GM19099 (cell line): ENCODE measurements around the gene UCKL1.

Experiments used
- POLR2A ChIP-seq: IDR thresholded peaks from 3 replicates; pipeline ENCODE4 v1.6.1; 2011; ENCODE audit warnings: low read depth; ENCODE audit not compliant: insufficient read length; ENCODE audit errors: extremely low read depth

The UCKL1 gene

DNA sequence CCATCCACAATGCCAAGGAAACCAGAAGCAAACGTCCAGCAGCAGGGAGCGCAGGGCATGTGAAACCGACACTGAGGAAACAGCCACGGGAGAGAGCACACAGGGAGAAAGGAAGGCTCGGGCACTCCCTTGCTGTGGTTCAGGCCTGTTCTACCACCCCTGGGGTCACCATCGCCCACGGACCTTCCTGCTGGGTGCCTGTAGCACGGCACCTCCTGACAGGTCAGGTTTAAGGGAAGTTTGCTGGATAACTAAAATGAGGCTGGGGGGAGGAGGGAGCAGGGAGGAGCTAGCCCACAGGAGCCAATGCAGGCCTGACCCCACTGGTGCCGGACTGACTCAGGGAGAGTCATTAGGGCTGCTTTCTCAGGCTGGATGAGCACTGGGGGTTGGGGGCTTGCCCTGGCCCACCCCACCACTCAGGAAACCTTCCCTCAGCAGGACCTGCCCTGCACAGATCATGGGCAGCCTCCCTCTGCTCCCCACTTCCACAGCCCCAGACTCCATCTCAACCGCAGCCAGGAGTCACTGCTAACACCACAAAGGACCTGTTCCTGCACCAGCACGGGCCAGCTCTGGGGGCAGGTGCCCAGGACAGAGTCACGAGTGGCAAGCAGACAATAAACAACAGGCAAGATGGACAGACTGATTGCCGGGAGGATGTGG lies 2.3 kb downstream of the UCKL1 start:
- TF ChIP-seq POLR2A: no peak

DNA sequence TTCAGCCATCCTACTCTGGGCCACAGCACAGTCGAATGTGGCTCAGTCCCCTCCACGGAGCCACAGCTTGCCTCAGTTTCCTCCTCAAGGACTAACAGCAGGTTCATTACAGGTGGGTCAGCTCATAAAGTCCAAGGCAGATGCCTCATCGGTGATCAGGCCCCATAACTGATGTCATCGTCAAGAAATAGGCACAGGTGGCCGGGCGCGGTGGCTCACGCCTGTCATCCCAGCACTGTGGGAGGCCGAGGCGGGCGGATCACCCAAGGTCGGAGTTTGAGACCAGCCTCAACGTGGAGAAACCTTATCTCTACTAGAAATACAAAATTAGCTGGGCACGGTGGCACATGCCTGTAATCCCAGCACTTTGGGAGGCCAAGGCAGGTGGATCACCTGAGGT lies 3.4 kb downstream of the UCKL1 start:
- TF ChIP-seq POLR2A: no peak

- TF ChIP-seq POLR2A: no peak
Measured at GRCh38 chr20:63952210-63952535, 4.0 kb downstream of the UCKL1 start.

- TF ChIP-seq POLR2A: no peak
Measured at GRCh38 chr20:63951398-63952209, 4.6 kb downstream of the UCKL1 start.

- no peak for TF ChIP-seq POLR2A
Measured at GRCh38 chr20:63950701-63951397, 5.4 kb downstream of the UCKL1 start.

GRCh38 chr20:63947638-63948456 lies 8.4 kb downstream of the UCKL1 start:
- TF ChIP-seq POLR2A: no peak

DNA sequence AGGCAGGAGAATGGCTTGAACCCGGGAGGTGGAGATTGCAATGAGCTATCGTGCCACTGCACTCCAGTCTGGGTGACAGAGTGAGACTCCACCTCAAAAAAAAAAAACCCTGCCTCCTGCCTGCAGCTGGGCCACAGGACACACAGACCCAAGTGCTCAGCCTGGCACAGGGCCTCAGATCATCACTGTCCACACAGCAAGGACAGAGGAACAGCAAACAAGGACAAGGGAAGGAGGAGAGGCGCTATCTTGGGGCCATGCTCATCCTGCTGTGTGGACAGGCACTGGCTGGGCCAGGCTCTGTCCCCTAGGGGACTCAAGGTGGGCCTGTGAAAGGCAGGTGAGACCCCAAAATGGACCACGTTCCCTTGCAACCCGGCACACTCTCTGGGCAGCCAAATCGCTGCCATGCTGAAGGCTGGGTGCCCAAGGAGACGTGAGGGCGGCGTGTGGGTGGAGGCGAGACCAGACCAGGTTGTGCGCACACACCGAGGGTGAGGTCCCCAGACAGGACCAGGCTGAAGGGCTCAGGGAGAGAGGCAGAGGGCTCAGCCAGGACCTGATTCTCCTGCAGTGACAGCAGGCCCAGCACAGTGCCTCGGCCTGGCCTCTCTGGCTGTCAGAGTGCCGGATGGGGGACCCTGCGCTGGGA lies 9.1 kb downstream of the UCKL1 start:
- no peak for TF ChIP-seq POLR2A

DNA sequence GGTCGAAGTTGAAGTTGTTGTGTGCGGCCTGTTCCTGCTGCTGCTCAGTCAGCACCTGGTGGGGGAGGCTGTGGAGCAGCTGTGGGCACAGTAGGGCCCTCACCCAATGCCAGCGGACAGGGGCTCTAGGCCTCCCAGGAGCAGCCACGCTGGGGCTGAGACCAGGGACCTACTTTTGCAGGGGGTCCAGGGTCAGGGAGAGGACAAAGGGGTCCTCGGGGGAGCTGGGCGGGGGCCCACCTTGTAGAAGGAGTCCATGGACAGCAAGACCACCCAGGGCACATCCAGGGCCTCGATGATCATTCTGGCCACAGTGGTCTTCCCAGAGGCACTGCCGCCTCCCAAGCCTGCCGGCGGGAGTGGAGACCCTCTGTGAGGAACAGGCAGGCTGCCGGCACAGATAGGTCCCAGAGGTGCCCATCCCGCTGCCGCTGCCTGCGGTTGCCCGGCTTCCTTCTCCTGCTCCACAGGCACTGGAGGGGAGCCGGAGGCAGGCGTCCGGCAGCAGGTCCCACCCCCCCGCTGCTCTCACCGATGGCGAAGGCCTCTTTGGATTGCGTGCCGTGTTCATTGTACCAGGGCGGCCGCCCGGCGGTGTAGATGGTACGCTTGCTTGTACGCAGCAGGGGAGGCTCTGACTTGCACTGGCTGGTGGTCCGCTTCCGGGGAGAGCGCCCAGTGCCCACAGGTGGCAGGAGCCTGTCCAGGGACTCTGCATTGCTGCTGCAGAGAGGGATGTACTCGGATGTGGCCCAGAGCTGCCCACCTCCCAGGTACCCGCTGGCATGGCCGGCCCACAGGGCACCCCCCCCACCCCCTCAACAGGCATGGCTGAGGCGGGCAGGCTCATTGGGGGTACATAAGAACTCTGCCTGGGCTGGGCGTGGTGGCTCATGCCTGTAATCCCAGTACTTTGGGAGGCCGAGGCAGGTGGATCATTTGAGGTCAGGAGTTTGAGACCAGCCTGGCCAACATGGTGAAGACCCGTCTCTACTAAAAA lies 10.0 kb downstream of the UCKL1 start:
- no peak for TF ChIP-seq POLR2A

- no peak for TF ChIP-seq POLR2A
Measured at GRCh38 chr20:63945031-63945658, 11.1 kb downstream of the UCKL1 start.

- TF ChIP-seq POLR2A: no peak
Measured at GRCh38 chr20:63944078-63944941, 11.9 kb downstream of the UCKL1 start.

DNA sequence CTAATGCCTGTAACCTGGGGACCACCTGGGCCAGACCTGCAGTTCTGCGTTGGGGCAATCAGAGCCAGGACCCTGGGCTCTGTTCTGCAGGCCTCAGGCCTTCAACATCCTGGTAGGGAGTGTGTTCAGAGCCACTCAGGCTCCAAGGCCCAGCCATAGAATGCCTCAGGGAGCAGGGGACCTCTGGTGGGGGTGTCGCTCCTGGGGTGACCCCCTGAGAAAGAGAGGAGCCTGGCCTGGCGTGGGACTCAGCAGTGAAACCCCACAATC lies 12.5 kb downstream of the UCKL1 start:
- TF ChIP-seq POLR2A: no peak
